MM.1S (cell line): ENCODE measurements around the gene TLE5.

ENCODE experiments used
- CTCF ChIP-seq: fragments of 300-600 bp; sonication (generic); IDR thresholded peaks from 2 replicates; pipeline ENCODE4 v1.5.1; 2016; ENCODE audit warnings: antibody characterized with exemption, low read length, mixed read lengths
- EZH2 ChIP-seq: fragments of 300-600 bp; sonication (generic); optimal IDR thresholded peaks from 2 replicates; pipeline ENCODE3; 2017; ENCODE audit warnings: low read depth, mild to moderate bottlenecking, antibody characterized with exemption, low read length, mixed read lengths
- EZH2phosphoT487 ChIP-seq: fragments of 300-600 bp; sonication (generic); IDR thresholded peaks from 2 replicates; pipeline ENCODE4 v1.6.1; 2018; ENCODE audit warnings: antibody characterized with exemption, low read length

GRCh38 chr19:3014135-3014534, 48.2 kb downstream of the TLE5 start:
- TF ChIP-seq CTCF (no peak), EZH2 (no peak), EZH2phosphoT487 (no peak)
